Gastrocnemius medialis (tissue), 4 donors: ENCODE data around the gene ZSWIM4. TPM values are rescaled to one million over a fixed set of nuclear protein-coding genes. Genes with fewer than 3 reads are reported as not detected.

Experiments used
- ATAC-seq, 2 donors: fragments of 150-250 bp; one replicate each; pipeline ENCODE4 v1.9.1; 2016
- DNase-seq, 2 donors: peaks; one replicate each; pipeline ENCODE4 v3.0.0-alpha.2; 2019
- H3K27ac ChIP-seq, 4 donors: fragments of 200-600 bp; sonication (generic); 1 replicate in 1 of 4; 2 replicates in 3 of 4; pipeline ENCODE4 v1.5.1; 2016 to 2018; ENCODE audit warnings: mild to moderate bottlenecking in 2 of 4, moderate library complexity in 1 of 4
- H3K27me3 ChIP-seq, 3 donors: fragments of 200-600 bp; sonication (generic) in 2 of 3; 1 replicate in 1 of 3; 2 replicates in 2 of 3; pipeline versions ENCODE4 v1.5.1 to v1.6.0; 2016 to 2019; ENCODE audit warnings: mild to moderate bottlenecking in 1 of 3, moderate library complexity in 1 of 3
- H3K36me3 ChIP-seq, 2 donors: fragments of 200-600 bp; sonication (generic) in 1 of 2; one replicate each; pipeline ENCODE4 v1.5.1; 2017 to 2018
- H3K4me1 ChIP-seq, 2 donors: fragments of 200-600 bp; sonication (generic) in 1 of 2; one replicate each; pipeline ENCODE4 v1.5.1; 2016 to 2017; ENCODE audit warnings: mild to moderate bottlenecking in 2 of 2
- H3K4me3 ChIP-seq, 4 donors: fragments of 200-600 bp; sonication (generic) in 3 of 4; 1 replicate in 1 of 4; 2 replicates in 3 of 4; pipeline ENCODE4 v1.5.1; 2016 to 2019; ENCODE audit warnings: mild to moderate bottlenecking in 2 of 4
- H3K9me3 ChIP-seq, 3 donors: fragments of 200-600 bp; sonication (generic) in 2 of 3; 1 replicate in 1 of 3; 2 replicates in 2 of 3; pipeline ENCODE4 v1.5.1; 2016 to 2019
- CTCF ChIP-seq, 5 experiments: fragments of 450-650 bp in 3 of 5; fragments of 200-600 bp in 2 of 5; sonication (generic) in 2 of 5; IDR thresholded peaks in 4 of 5; conservative IDR thresholded peaks in 1 of 5; 1 replicate in 4 of 5; 2 replicates in 1 of 5; pipeline ENCODE4 v1.5.1; 2016 to 2019; ENCODE audit warnings: antibody characterized with exemption in 5 of 5, mild to moderate bottlenecking in 3 of 5, moderate library complexity in 3 of 5
- POLR2A ChIP-seq, 2 donors: fragments of 450-650 bp; IDR thresholded peaks; one replicate each; pipeline ENCODE4 v1.6.1; 2017; ENCODE audit warnings: antibody characterized with exemption in 2 of 2, mild to moderate bottlenecking in 2 of 2, moderate library complexity in 2 of 2
- in situ Hi-C, 4 donors: fragments of 200-750 bp; cut with MboI; loops; one replicate each; pipeline versions ENCODE4 v1.15.0 to v1.8.0; 2017; ENCODE audit warnings: low sequenced_read_pairs in 4 of 4
- intact Hi-C: fragments of 100-400 bp; cut with DNase I; formaldehyde crosslinking; loops from one replicate; pipeline ENCODE4 v1.15.1; 2023; ENCODE audit warnings: low total_unique reads
- total RNA-seq, 4 donors: library from RNA; depleted of rRNA; stranded (reverse); fragments of >200 nt; gene quantifications; one replicate each; pipeline versions ENCODE4 v1.1.0 to v1.2.3, GENCODE V29; 2016

ZSWIM4 gene
- total RNA-seq, 4 donors from 2014 or later = 3.9 to 6.3 (median 5.0) TPM

GRCh38 chr19:13824703-13825102 is 29.5 kb downstream of the ZSWIM4 start:
- no peak for DNase-seq
- TF ChIP-seq CTCF (IDR thresholded peaks at IDR 0.05 in 4 of 5, conservative IDR thresholded peaks at IDR 0.05 in 1 of 5) (no peak), POLR2A (IDR thresholded peaks at IDR 0.05) (no peak)
- Histone ChIP-seq H3K27me3 (no peaks in the 10 kb centered on the region), H3K27ac (no peak overlapping the region), H3K36me3 (no peaks in the 10 kb centered on the region), H3K4me3 (no peak overlapping the region), H3K4me1 (no peaks in the 10 kb centered on the region), H3K9me3 (no peaks in the 10 kb centered on the region)
- intact Hi-C loops (no loop called here), in situ Hi-C loops (no loop called here)
- no peak for ATAC-seq

GRCh38 chr19:13825489-13826441 is 30.5 kb downstream of the ZSWIM4 start:
- in situ Hi-C loops = no loop called here
- H3K27ac ChIP-seq = no peak overlapping the region
- TF ChIP-seq POLR2A (IDR thresholded peaks at IDR 0.05) (no peak), CTCF (IDR thresholded peaks at IDR 0.05 in 4 of 5, conservative IDR thresholded peaks at IDR 0.05 in 1 of 5) (no peak)
- DNase-seq (no peak), ATAC-seq (no peak)
- no peaks in the 10 kb centered on the region for H3K27me3 ChIP-seq
- intact Hi-C loops = no loop called here
- H3K4me3 ChIP-seq = no peak overlapping the region
- H3K4me1 ChIP-seq = no peaks in the 10 kb centered on the region
- H3K36me3 ChIP-seq = peaks cover 0 to 3% of the 10 kb centered on the region in 2 donors
- no peaks in the 10 kb centered on the region for H3K9me3 ChIP-seq

DNA sequence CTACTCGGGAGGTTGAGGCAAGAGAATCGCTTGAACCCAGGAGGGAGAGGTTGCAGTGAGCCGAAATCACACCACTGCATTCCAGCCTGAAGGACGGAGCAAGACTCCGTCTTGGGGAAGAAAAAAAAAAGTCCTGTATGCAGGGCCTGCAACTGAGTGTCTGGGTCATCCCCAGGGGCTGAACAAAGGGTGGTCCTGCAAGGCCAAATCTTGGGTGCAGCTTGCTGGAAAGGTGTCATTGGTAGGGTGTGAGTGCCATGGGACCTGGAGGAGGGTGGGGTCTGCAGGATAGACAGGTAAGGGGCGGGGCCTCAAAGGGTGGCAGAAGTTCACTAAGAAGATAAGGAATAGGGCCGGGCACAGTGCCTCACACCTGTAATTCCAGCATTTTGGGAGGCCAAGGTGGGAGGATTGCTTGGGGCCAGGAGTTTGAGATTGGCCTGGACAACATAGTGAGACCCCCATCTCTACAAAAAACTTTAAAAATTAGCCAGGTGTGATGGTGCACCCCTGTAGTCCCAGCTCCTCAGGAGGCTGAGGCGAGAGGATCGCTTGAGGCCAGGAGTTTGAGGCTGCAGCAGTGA is 31.5 kb downstream of the ZSWIM4 start:
- TF ChIP-seq CTCF (IDR thresholded peaks at IDR 0.05 in 4 of 5, conservative IDR thresholded peaks at IDR 0.05 in 1 of 5) = no peak
- TF ChIP-seq POLR2A (IDR thresholded peaks at IDR 0.05) = no peak
- intact Hi-C loops = no loop called here
- peaks cover 0 to 5% of the 10 kb centered on the region in 2 donors for H3K36me3 ChIP-seq

DNA sequence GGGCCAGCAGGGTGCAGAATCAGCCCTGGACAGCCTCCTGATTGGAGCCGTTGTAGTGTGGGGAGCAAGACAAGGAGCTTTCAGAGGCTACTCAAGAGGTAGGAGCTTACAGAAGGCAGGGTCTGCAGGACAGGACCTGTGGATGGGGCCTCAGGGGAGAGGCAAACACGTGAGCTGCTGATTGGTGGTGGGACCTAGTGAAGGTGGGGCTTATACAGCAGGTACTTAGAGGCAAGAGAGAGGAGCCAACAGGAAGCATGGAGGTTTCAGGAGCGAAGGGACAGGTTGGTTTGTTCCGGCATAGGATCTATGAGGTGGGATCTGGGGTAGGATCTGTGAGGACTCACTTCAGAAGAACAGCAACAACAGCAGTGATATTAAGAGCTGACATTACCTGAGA is 32.4 kb downstream of the ZSWIM4 start:
- in situ Hi-C loops (no loop called here), intact Hi-C loops (no loop called here)
- ATAC-seq (no peak), DNase-seq (no peak)
- H3K4me1 ChIP-seq = no peaks in the 10 kb centered on the region
- peaks cover 0 to 5% of the 10 kb centered on the region in 2 donors for H3K36me3 ChIP-seq
- H3K4me3 ChIP-seq = no peak overlapping the region
- TF ChIP-seq POLR2A (IDR thresholded peaks at IDR 0.05) (no peak), CTCF (IDR thresholded peaks at IDR 0.05 in 4 of 5, conservative IDR thresholded peaks at IDR 0.05 in 1 of 5) (no peak)
- H3K27me3 ChIP-seq = no peaks in the 10 kb centered on the region
- H3K27ac ChIP-seq = no peak overlapping the region
- H3K9me3 ChIP-seq = no peaks in the 10 kb centered on the region

More for the DNA sequence above, 31.5 kb downstream of the ZSWIM4 start:
- no peaks in the 10 kb centered on the region for H3K9me3 ChIP-seq
- H3K4me1 ChIP-seq = no peaks in the 10 kb centered on the region
- no peak overlapping the region for H3K27ac ChIP-seq
- no peak overlapping the region for H3K4me3 ChIP-seq
- DNase-seq (no peak), ATAC-seq (no peak)
- in situ Hi-C loops = no loop called here
- no peaks in the 10 kb centered on the region for H3K27me3 ChIP-seq
